ENCODE data around the gene EFCAB9. TPM values are rescaled to one million over a fixed set of nuclear protein-coding genes. Genes with fewer than 3 reads are reported as not detected.
"Not testable (repeated sequence)": the region's sequence is repeated elsewhere in the genome, so short reads cannot be mapped to it uniquely, and the experiment has no call there.

Gene EFCAB9
- total RNA-seq, 6 experiments from 2014 or later: not detected

DNA sequence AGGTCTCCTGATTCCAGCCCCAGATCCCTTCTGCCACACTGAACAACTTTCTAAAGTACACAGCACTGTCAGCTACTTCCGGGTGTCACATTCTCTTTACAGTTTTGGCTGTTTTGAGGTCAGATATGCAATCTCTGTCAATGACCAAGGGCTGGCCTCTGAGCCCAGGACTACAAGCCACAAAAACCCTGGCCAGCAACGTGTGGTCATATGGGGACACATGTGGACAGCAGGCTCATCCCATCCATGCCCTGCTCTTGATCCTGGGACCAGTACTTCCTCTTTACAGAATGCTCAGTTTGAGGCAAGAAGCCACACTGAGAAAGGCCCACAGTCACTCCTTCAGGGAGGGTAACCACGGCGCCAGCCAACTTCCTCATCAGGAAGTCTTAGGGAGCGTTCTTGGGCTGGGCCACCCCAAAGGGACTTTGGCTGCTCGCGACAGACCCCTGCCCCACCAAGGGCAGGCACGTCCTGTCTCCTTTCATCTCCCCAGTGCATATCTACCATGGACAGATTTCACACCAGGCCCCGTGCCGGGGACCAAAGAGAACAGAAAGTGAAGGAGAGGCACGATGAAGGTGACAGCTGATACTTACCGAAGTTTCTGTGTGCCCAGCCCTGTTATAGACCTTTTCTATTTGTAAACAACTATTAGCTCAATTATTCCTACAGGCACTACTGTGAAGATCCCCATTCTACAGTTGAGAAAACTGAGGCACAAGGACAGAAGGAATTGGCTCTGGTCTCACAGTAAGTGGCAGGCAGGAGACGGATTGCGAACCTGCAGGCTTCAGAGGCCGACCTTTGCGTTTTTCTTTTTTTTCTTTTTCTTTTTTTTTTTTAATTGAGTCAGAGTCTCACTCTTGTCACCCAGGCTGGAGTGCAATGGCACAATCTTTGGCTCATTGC is 43.2 kb upstream of the EFCAB9 start:
- no peaks in the 10 kb centered on the region for H3K9me3 ChIP-seq
- no peaks in the 10 kb centered on the region for H3K4me1 ChIP-seq
- DNase-seq (peak; percentile 60 to 71 (median 68)), ATAC-seq (peak; percentile 74 to 82 (median 75))
- intact Hi-C loops (cut with DNase I): no loop called here
- WGBS (ENCODE audit: insufficient coverage, low coverage, low lambda C conversion rate, missing lambda C conversion rate): 71% methylated on average over 9 of the region's 16 CpGs
- TF ChIP-seq, protein P1, sequence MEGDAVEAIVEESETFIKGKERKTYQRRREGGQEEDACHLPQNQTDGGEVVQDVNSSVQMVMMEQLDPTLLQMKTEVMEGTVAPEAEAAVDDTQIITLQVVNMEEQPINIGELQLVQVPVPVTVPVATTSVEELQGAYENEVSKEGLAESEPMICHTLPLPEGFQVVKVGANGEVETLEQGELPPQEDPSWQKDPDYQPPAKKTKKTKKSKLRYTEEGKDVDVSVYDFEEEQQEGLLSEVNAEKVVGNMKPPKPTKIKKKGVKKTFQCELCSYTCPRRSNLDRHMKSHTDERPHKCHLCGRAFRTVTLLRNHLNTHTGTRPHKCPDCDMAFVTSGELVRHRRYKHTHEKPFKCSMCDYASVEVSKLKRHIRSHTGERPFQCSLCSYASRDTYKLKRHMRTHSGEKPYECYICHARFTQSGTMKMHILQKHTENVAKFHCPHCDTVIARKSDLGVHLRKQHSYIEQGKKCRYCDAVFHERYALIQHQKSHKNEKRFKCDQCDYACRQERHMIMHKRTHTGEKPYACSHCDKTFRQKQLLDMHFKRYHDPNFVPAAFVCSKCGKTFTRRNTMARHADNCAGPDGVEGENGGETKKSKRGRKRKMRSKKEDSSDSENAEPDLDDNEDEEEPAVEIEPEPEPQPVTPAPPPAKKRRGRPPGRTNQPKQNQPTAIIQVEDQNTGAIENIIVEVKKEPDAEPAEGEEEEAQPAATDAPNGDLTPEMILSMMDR (IDR thresholded peaks at IDR 0.05): no peak
- no peak for TF ChIP-seq POLR2A (IDR thresholded peaks at IDR 0.05)
- H3K27me3 ChIP-seq: no peaks in the 10 kb centered on the region
- peaks cover 0 to 5% (median 0%) of the 10 kb centered on the region in 4 donors for H3K36me3 ChIP-seq
- peak overlapping the region in 2 of 3 donors; percentile 4 to 34 for H3K27ac ChIP-seq
- H3K4me3 ChIP-seq: no peak overlapping the region

DNA sequence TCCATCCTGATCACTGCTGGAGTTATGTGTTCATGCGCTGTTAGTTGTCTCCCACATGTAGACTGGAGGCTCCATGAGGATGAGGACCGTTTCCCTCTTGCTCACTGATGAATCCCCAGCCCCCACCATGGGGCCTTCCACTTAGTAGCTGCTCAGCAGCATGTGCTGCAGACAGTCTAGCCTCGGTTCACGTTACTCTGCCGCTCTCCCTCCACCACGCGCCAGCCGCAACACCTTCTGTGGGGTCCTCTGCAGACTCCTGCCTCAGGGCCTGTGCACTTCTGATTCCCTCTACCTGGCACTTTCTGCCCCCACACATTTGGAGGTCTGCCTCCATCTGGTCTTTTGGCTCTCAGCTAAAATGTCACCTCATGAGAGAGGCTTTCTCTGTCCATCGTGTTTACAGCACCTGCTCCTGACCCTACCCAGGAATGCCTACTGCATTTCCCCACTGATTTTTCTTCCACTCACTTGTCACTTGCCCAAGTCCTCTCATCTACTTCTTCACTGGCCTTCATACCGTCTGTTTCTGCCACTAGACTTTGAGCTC is 42.2 kb upstream of the EFCAB9 start:
- Histone ChIP-seq H3K4me3 (no peak overlapping the region), H3K27me3 (no peaks in the 10 kb centered on the region), H3K27ac (no peak overlapping the region), H3K4me1 (no peaks in the 10 kb centered on the region), H3K9me3 (no peaks in the 10 kb centered on the region), H3K36me3 (peaks cover 0 to 5% (median 0%) of the 10 kb centered on the region in 4 donors)
- TF ChIP-seq POLR2A (IDR thresholded peaks at IDR 0.05): no peak
- TF ChIP-seq, protein P1 (IDR thresholded peaks at IDR 0.05): no peak
- WGBS (ENCODE audit: insufficient coverage, low coverage, low lambda C conversion rate, missing lambda C conversion rate): 82% methylated on average over 3 of the region's 10 CpGs
- DNase-seq (no peak), ATAC-seq (no peak)
- intact Hi-C loops (cut with DNase I): no loop called here

DNA sequence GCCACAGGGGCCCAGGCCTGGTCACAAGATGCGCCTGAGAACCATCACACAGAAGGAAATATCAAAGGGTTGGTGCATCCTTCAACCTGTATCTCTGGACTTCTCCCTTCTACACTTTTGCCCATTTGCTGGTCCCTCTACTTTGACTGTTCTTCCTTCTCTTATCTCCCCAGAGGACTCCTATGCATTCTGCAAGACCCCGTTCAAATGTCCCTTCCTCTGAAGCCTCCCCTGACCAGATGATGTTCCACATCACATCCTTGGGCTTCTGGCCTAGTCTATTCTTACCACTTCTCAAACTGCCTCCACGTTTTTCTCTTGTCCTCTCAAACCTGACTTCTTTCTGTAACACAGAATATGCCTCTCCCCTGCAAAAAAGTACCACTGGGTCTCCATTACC is 40.3 kb upstream of the EFCAB9 start:
- TF ChIP-seq POLR2A (IDR thresholded peaks at IDR 0.05): no peak
- TF ChIP-seq, protein P1 (IDR thresholded peaks at IDR 0.05): no peak
- DNase-seq (no peak), ATAC-seq (no peak)
- WGBS (ENCODE audit: insufficient coverage, low coverage, low lambda C conversion rate, missing lambda C conversion rate): 50% methylated on average over 1 of the region's 3 CpGs
- intact Hi-C loops (cut with DNase I): no loop called here
- Histone ChIP-seq H3K27me3 (no peaks in the 10 kb centered on the region), H3K36me3 (peaks cover 0 to 5% (median 0%) of the 10 kb centered on the region in 4 donors), H3K4me3 (no peak overlapping the region), H3K27ac (no peak overlapping the region), H3K4me1 (no peaks in the 10 kb centered on the region), H3K9me3 (no peaks in the 10 kb centered on the region)

DNA sequence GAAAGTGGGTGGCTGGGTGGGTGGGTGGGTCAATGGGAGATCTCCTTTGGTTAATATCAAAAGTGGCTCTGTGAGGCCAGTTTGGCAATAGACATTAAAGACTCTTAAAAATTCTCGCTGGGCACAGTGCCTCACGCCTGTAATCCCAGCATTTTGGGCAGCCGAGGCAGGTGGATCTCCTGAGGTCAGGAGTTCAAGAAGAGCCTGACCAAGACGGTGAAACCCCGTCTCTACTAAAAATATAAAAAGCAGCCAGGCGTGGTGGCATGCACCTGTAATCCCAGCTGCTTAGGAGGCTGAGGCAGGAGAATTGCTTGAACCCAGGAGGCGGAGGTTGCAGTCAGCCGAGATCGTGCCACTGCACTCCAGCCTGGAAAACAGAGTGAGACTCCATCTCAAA is 38.9 kb upstream of the EFCAB9 start:
- ATAC-seq; H3K4me1 ChIP-seq; H3K36me3 ChIP-seq; DNase-seq; H3K4me3 ChIP-seq; H3K9me3 ChIP-seq; H3K27me3 ChIP-seq; H3K27ac ChIP-seq; intact Hi-C loops (cut with DNase I): not testable (repeated sequence)
- 80% methylated on average over 6 of the region's 9 CpGs for WGBS (ENCODE audit: insufficient coverage, low coverage, low lambda C conversion rate, missing lambda C conversion rate)

DNA sequence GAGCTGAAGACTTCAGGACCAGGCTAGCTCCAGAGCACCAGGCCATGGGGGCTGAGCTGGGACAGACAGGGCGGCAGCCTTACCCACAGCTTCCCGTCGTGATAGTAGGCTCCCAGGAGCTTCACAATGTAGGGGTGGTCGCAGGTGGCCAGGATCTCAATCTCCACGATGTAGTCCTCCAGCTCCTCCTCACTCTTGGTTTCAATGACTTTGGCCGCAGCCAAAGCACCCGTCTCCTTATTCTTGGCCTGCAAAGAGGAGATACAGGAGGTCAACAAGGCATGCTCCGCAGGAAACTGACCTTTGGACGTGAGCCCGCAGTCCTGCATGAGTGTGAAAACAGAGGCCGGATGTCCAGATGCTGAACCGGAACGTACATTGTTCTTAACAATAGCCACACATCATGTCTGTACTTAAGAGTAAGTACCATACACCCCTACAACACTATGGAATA is 37.4 kb upstream of the EFCAB9 start:
- Histone ChIP-seq H3K9me3 (no peaks in the 10 kb centered on the region), H3K4me3 (no peak overlapping the region), H3K36me3 (peaks cover 0 to 5% (median 0%) of the 10 kb centered on the region in 4 donors), H3K4me1 (no peaks in the 10 kb centered on the region), H3K27me3 (no peaks in the 10 kb centered on the region), H3K27ac (no peak overlapping the region)
- intact Hi-C loops (cut with DNase I): no loop called here
- TF ChIP-seq POLR2A (IDR thresholded peaks at IDR 0.05): no peak
- TF ChIP-seq, protein P1 (IDR thresholded peaks at IDR 0.05): no peak
- ATAC-seq (peak; percentile 78 to 87 (median 82)), DNase-seq (peak in 1 of 3 donors; percentile 66)
- WGBS (ENCODE audit: insufficient coverage, low coverage, low lambda C conversion rate, missing lambda C conversion rate): 34% methylated on average over 7 of the region's 13 CpGs
